SH-SY5Y (cell line): Measurements from ENCODE around the gene BAIAP2.

ENCODE experiments used
- GATA2 ChIP-seq: IDR thresholded peaks from 2 replicates; pipeline ENCODE4 v1.6.1; 2011; ENCODE audit warnings: mild to moderate bottlenecking, low read depth, low read length
- GATA3 ChIP-seq: IDR thresholded peaks from 2 replicates; pipeline ENCODE4 v1.6.1; 2011; ENCODE audit warnings: low read depth, mild to moderate bottlenecking, low read length, moderate library complexity

DNA sequence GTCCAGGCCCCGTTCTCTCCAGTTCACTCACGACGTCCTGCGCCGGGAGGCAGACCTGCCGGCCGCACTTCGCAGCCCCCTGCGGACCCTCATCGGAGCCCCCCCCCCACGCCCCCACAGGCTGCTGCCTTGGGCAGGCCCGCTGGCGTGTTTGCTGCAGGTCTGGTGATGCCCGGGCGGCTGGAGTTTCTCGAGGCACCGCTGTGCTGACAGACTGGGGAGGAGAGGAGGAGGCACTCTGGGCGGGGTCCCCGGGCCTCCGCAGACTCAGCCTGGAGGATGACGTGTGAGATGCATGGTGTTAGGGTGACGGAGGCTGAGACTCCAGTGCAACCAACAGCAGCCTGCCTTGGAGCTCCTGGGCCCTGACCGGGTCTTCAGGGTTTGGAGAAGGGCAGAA, 24.1 kb downstream of the BAIAP2 start:
- TF ChIP-seq GATA2 = no peak
- no peak for TF ChIP-seq GATA3
